ENCODE data around the gene RHPN2.
"Not testable (repeated sequence)": the region's sequence is repeated elsewhere in the genome, so short reads cannot be mapped to it uniquely, and the experiment has no call there.

RHPN2 gene

GRCh38 chr19:33064458-33064791 is 263 bp downstream of the RHPN2 start:
- DNase-seq (ENCODE audit: low read depth): no peak

GRCh38 chr19:33063753-33064457 is 783 bp downstream of the RHPN2 start:
- DNase-seq (ENCODE audit: low read depth): no peak

GRCh38 chr19:33063356-33063752 is 1.3 kb downstream of the RHPN2 start:
- DNase-seq (ENCODE audit: low read depth): no peak

GRCh38 chr19:33062902-33063301 is 1.8 kb downstream of the RHPN2 start:
- no peak for DNase-seq (ENCODE audit: low read depth)

GRCh38 chr19:33060586-33060985 is 4.1 kb downstream of the RHPN2 start:
- DNase-seq (ENCODE audit: low read depth): no peak

GRCh38 chr19:33055718-33056117 is 9.0 kb downstream of the RHPN2 start:
- DNase-seq (ENCODE audit: low read depth): no peak

- DNase-seq (ENCODE audit: low read depth): no peak
Observed at GRCh38 chr19:33054623-33055022, 10.1 kb downstream of the RHPN2 start.

GRCh38 chr19:33052352-33052972 is 12.2 kb downstream of the RHPN2 start:
- no peak for DNase-seq (ENCODE audit: low read depth)

- no peak for DNase-seq (ENCODE audit: low read depth)
Observed at GRCh38 chr19:33050110-33050509, 14.6 kb downstream of the RHPN2 start.

- DNase-seq (ENCODE audit: low read depth): no peak
Observed at GRCh38 chr19:33048806-33049676, 15.6 kb downstream of the RHPN2 start.

GRCh38 chr19:33047422-33047821 is 17.3 kb downstream of the RHPN2 start:
- DNase-seq (ENCODE audit: low read depth): no peak

GRCh38 chr19:33041828-33042160 is 22.9 kb downstream of the RHPN2 start:
- not testable (repeated sequence) for DNase-seq (ENCODE audit: low read depth)

- DNase-seq (ENCODE audit: low read depth): peak; percentile 17
Observed at GRCh38 chr19:33040994-33041827, 23.5 kb downstream of the RHPN2 start.

GRCh38 chr19:33039815-33040214 is 24.9 kb downstream of the RHPN2 start:
- no peak for DNase-seq (ENCODE audit: low read depth)

GRCh38 chr19:33039108-33039599 is 25.5 kb downstream of the RHPN2 start:
- no peak for DNase-seq (ENCODE audit: low read depth)

- not testable (repeated sequence) for DNase-seq (ENCODE audit: low read depth)
Observed at GRCh38 chr19:33037168-33038025, 27.3 kb downstream of the RHPN2 start.

GRCh38 chr19:33036370-33037167 is 28.1 kb downstream of the RHPN2 start:
- DNase-seq (ENCODE audit: low read depth): not testable (repeated sequence)

GRCh38 chr19:33035461-33035860 is 29.2 kb downstream of the RHPN2 start:
- DNase-seq (ENCODE audit: low read depth): no peak

- DNase-seq (ENCODE audit: low read depth): no peak
Observed at GRCh38 chr19:33032218-33032781, 32.4 kb downstream of the RHPN2 start.

GRCh38 chr19:33029746-33030303 is 34.9 kb downstream of the RHPN2 start:
- DNase-seq (ENCODE audit: low read depth): no peak

Data from GM04504 (cell line).